Ovary (tissue), 3 donors: ENCODE results near the gene MAST3.

Experiments used
- CTCF ChIP-seq, 3 donors: fragments of 450-650 bp in 2 of 3; fragments of 200-600 bp in 1 of 3; IDR thresholded peaks; one replicate each; pipeline versions ENCODE4 v1.5.1 to v1.8.0; 2016 to 2022; ENCODE audit warnings: antibody characterized with exemption in 3 of 3, mild to moderate bottlenecking in 1 of 3
- EP300 ChIP-seq: sonication (generic); formaldehyde crosslinking; IDR thresholded peaks from one replicate; pipeline ENCODE4 v1.6.1; 2017; ENCODE audit warnings: antibody characterized with exemption
- POLR2A ChIP-seq: fragments of 450-650 bp; IDR thresholded peaks from one replicate; pipeline ENCODE4 v1.6.1; 2017; ENCODE audit warnings: antibody characterized with exemption, mild to moderate bottlenecking, moderate library complexity
- donor health status: DM: no; HTN: no; CAD: no.

GRCh38 chr19:18063463-18063862 is 34.1 kb upstream of the MAST3 start:
- TF ChIP-seq CTCF (IDR thresholded peaks at IDR 0.05): no peak
- TF ChIP-seq POLR2A: no peak
- no peak for TF ChIP-seq EP300
